ENCODE measurements around the gene NPDC1. TPM values are rescaled to one million over a fixed set of nuclear protein-coding genes. Genes with fewer than 3 reads are reported as not detected.
A peak's percentile ranks its signal among the peaks of the same experiment; 100 is the strongest.

NPDC1 gene
- total and polyA plus RNA-seq, 5 experiments from 2014 or later, result 2.1 to 9.3 (median 4.2) TPM

- no peaks in the 10 kb centered on the region for H3K9me3 Mint-ChIP-seq
- H3K27ac Mint-ChIP-seq, result no peak overlapping the region
- peaks cover 0 to 2% (median 0%) of the 10 kb centered on the region in 3 donors for H3K36me3 Mint-ChIP-seq
- DNase-seq (no peak), ATAC-seq (no peak)
- no peak overlapping the region for H3K4me3 Mint-ChIP-seq
- H3K27me3 Mint-ChIP-seq, result peaks cover 0 to 36% (median 8%) of the 10 kb centered on the region in 5 donors
- peaks cover 3 to 23% (median 17%) of the 10 kb centered on the region in 4 donors for H3K4me1 Mint-ChIP-seq
- POLR2A ChIA-PET, result interaction anchor here (0.7 kb wide), 1 partner anchor 180 kb away, joined by 3 read pairs; no protein-coding TSS in a partner anchor
These were observed 2.9 kb downstream of the NPDC1 start for GRCh38 chr9:137042751-137043727.

- peaks cover 0 to 20% (median 4%) of the 10 kb centered on the region in 5 donors for H3K27me3 Mint-ChIP-seq
- POLR2A ChIA-PET, result no interaction called here
- no peak for ATAC-seq
- H3K36me3 Mint-ChIP-seq, result no peaks in the 10 kb centered on the region
- no peak overlapping the region for H3K4me3 Mint-ChIP-seq
- DNase-seq, result no peak
- peaks cover 3 to 16% (median 14%) of the 10 kb centered on the region in 4 donors for H3K4me1 Mint-ChIP-seq
- no peaks in the 10 kb centered on the region for H3K9me3 Mint-ChIP-seq
- no peak overlapping the region for H3K27ac Mint-ChIP-seq
These were observed 4.9 kb downstream of the NPDC1 start for GRCh38 chr9:137041124-137041523.

GRCh38 chr9:137040568-137040967 is 5.4 kb downstream of the NPDC1 start:
- H3K4me1 Mint-ChIP-seq, result peaks cover 3 to 16% (median 14%) of the 10 kb centered on the region in 4 donors
- DNase-seq, result no peak
- POLR2A ChIA-PET, result no interaction called here
- ATAC-seq, result no peak
- H3K9me3 Mint-ChIP-seq, result no peaks in the 10 kb centered on the region
- H3K4me3 Mint-ChIP-seq, result no peak overlapping the region
- no peaks in the 10 kb centered on the region for H3K36me3 Mint-ChIP-seq
- no peak overlapping the region for H3K27ac Mint-ChIP-seq
- H3K27me3 Mint-ChIP-seq, result peaks cover 0 to 20% (median 4%) of the 10 kb centered on the region in 5 donors

GRCh38 chr9:137039611-137040366 is 6.2 kb downstream of the NPDC1 start:
- no peaks in the 10 kb centered on the region for H3K9me3 Mint-ChIP-seq
- POLR2A ChIA-PET, result interaction anchor here (0.6 kb wide), 1 partner anchor 281 kb away, joined by 3 read pairs; no protein-coding TSS in a partner anchor
- DNase-seq, result no peak

GRCh38 chr9:137038916-137039315 is 7.1 kb downstream of the NPDC1 start:
- DNase-seq (no peak), ATAC-seq (no peak)
- POLR2A ChIA-PET, result no interaction called here
- H3K4me3 Mint-ChIP-seq, result no peak overlapping the region
- no peaks in the 10 kb centered on the region for H3K36me3 Mint-ChIP-seq
- peaks cover 10 to 17% (median 13%) of the 10 kb centered on the region in 4 donors for H3K4me1 Mint-ChIP-seq
- H3K27me3 Mint-ChIP-seq, result peaks cover 0 to 12% (median 0%) of the 10 kb centered on the region in 5 donors
- no peaks in the 10 kb centered on the region for H3K9me3 Mint-ChIP-seq
- no peak overlapping the region for H3K27ac Mint-ChIP-seq

More at GRCh38 chr9:137039611-137040366, 6.2 kb downstream of the NPDC1 start:
- ATAC-seq, result no peak
- H3K27me3 Mint-ChIP-seq, result peaks cover 0 to 16% (median under 1%) of the 10 kb centered on the region in 5 donors
- H3K4me3 Mint-ChIP-seq, result no peak overlapping the region
- H3K4me1 Mint-ChIP-seq, result peaks cover 7 to 17% (median 16%) of the 10 kb centered on the region in 4 donors
- H3K27ac Mint-ChIP-seq, result no peak overlapping the region
- H3K36me3 Mint-ChIP-seq, result no peaks in the 10 kb centered on the region

GRCh38 chr9:137037483-137037882 is 8.5 kb downstream of the NPDC1 start:
- Mint-ChIP-seq H3K4me3 (no peak overlapping the region), H3K36me3 (no peaks in the 10 kb centered on the region), H3K4me1 (peaks cover 10 to 29% (median 25%) of the 10 kb centered on the region in 4 donors), H3K27me3 (peaks cover 0 to 7% (median 0%) of the 10 kb centered on the region in 5 donors), H3K9me3 (no peaks in the 10 kb centered on the region), H3K27ac (no peak overlapping the region)
- ATAC-seq (no peak), DNase-seq (no peak)
- POLR2A ChIA-PET, result interaction anchor here (0.6 to 0.9 kb wide), 2 partner anchors 9 to 41 kb away, joined by 3 to 4 read pairs; partner anchors contain the start of gene CLIC3

- Mint-ChIP-seq H3K4me1 (peaks cover 12 to 34% (median 29%) of the 10 kb centered on the region in 4 donors), H3K36me3 (no peaks in the 10 kb centered on the region), H3K27ac (no peak overlapping the region), H3K4me3 (no peak overlapping the region), H3K9me3 (no peaks in the 10 kb centered on the region), H3K27me3 (peaks cover 0 to 6% (median 0%) of the 10 kb centered on the region in 5 donors)
- ATAC-seq (no peak), DNase-seq (no peak)
- POLR2A ChIA-PET, result interaction anchor here (0.6 to 0.9 kb wide), 2 partner anchors 9 to 41 kb away, joined by 3 to 4 read pairs; partner anchors contain the start of gene CLIC3
These were observed 8.9 kb downstream of the NPDC1 start for GRCh38 chr9:137037035-137037434.

- H3K36me3 Mint-ChIP-seq, result no peaks in the 10 kb centered on the region
- H3K4me3 Mint-ChIP-seq, result no peak overlapping the region
- H3K9me3 Mint-ChIP-seq, result no peaks in the 10 kb centered on the region
- peaks cover 15 to 42% (median 35%) of the 10 kb centered on the region in 4 donors for H3K4me1 Mint-ChIP-seq
- H3K27ac Mint-ChIP-seq, result no peak overlapping the region
- DNase-seq (no peak), ATAC-seq (no peak)
- POLR2A ChIA-PET, result interaction anchor here (0.7 to 3.2 kb wide), 13 partner anchors 9 to 248 kb away, joined by 3 to 17 read pairs (median 4); partner anchors contain the start of genes AJM1 and PAXX
- H3K27me3 Mint-ChIP-seq, result peaks cover 0 to 3% (median 0%) of the 10 kb centered on the region in 5 donors
These were observed 10.0 kb downstream of the NPDC1 start for GRCh38 chr9:137035937-137036336.

- Mint-ChIP-seq H3K36me3 (no peaks in the 10 kb centered on the region), H3K27me3 (peaks cover 0 to 3% (median 0%) of the 10 kb centered on the region in 5 donors), H3K9me3 (no peaks in the 10 kb centered on the region), H3K27ac (peak overlapping the region in 2 of 10 donors; percentile 13 to 48), H3K4me3 (peak overlapping the region in 2 of 10 donors; percentile 83 to 84), H3K4me1 (peaks cover 19 to 46% (median 39%) of the 10 kb centered on the region in 4 donors)
- no peak for ATAC-seq
- DNase-seq, result no peak
- POLR2A ChIA-PET, result interaction anchor here (0.8 to 3.2 kb wide), 18 partner anchors 9 to 307 kb away, joined by 3 to 17 read pairs (median 4); partner anchors contain the start of genes AJM1, FBXW5, PAXX and RABL6
These were observed 10.5 kb downstream of the NPDC1 start for GRCh38 chr9:137035507-137035834.

- Mint-ChIP-seq H3K9me3 (no peaks in the 10 kb centered on the region), H3K36me3 (no peaks in the 10 kb centered on the region), H3K27ac (peak overlapping the region; percentile 19 to 88 (median 74)), H3K27me3 (peaks cover 0 to 2% (median 0%) of the 10 kb centered on the region in 5 donors), H3K4me1 (peaks cover 19 to 52% (median 44%) of the 10 kb centered on the region in 4 donors), H3K4me3 (peak overlapping the region; percentile 65 to 89 (median 78))
- POLR2A ChIA-PET, result interaction anchor here (0.7 to 3.2 kb wide), 22 partner anchors 10 to 307 kb away, joined by 3 to 17 read pairs (median 4); partner anchors contain the start of genes AJM1, CLIC3, FBXW5 and MAN1B1
- peak; percentile 77 to 93 (median 86) for DNase-seq
- peak; percentile 84 to 89 for ATAC-seq
These were observed 11.1 kb downstream of the NPDC1 start for GRCh38 chr9:137034709-137035506.

GRCh38 chr9:137034039-137034708 is 11.8 kb downstream of the NPDC1 start:
- ATAC-seq (no peak), DNase-seq (no peak)
- H3K4me3 Mint-ChIP-seq, result peak overlapping the region; percentile 65 to 89 (median 78)
- H3K27ac Mint-ChIP-seq, result peak overlapping the region in 9 of 10 donors; percentile 19 to 88 (median 79)
- H3K4me1 Mint-ChIP-seq, result peaks cover 24 to 59% (median 51%) of the 10 kb centered on the region in 4 donors
- POLR2A ChIA-PET, result interaction anchor here (0.7 to 3.2 kb wide), 17 partner anchors 10 to 306 kb away, joined by 3 to 17 read pairs (median 5); partner anchors contain the start of genes AJM1, CLIC3, FBXW5 and MAN1B1
- H3K36me3 Mint-ChIP-seq, result no peaks in the 10 kb centered on the region
- no peaks in the 10 kb centered on the region for H3K9me3 Mint-ChIP-seq
- peaks cover 0 to 2% (median 0%) of the 10 kb centered on the region in 5 donors for H3K27me3 Mint-ChIP-seq

All from naive thymus-derived CD8-positive, alpha-beta T cell (primary cell).